PC-9 (cell line): ENCODE measurements around the gene SLC46A2. TPM values are rescaled to one million over a fixed set of nuclear protein-coding genes. Genes with fewer than 3 reads are reported as not detected.

Experiments used
- BruUV-seq: library from RNA; stranded (reverse); fragments of 400-500 nt; replicated peaks from 2 replicates; lab custom pipeline; 2021; lab: Mats Ljungman, UMichigan
- CTCF ChIA-PET: fragments of 300-600 bp; sonication (Branson Sonifier 250); formaldehyde crosslinking; loops from one replicate; lab custom pipeline; 2022; ENCODE audit warnings: antibody characterized with exemption; lab: Charles Lee
- POLR2A ChIA-PET: fragments of 300-600 bp; sonication (Branson Sonifier 250); formaldehyde crosslinking; loops from one replicate; lab custom pipeline; 2022; ENCODE audit warnings: antibody characterized with exemption; ENCODE audit not compliant: unreplicated experiment; lab: Charles Lee
- DNase-seq, 2 experiments: peaks; one replicate each; pipeline versions ENCODE4 v3.0.0 to v3.0.0-alpha.2; 2015 to 2022; ENCODE audit warnings: mixed read lengths in 1 of 2
- H2AFZ ChIP-seq: fragments of 200-600 bp; sonication (generic); 2 replicates; pipeline ENCODE4 v1.8.1; 2017; ENCODE audit warnings: antibody characterized with exemption
- H3F3A ChIP-seq: fragments of 200-600 bp; sonication (generic); 2 replicates; pipeline ENCODE4 v1.8.1; 2017; ENCODE audit warnings: antibody characterized with exemption, mild to moderate bottlenecking, low read depth; ENCODE audit not compliant: insufficient read depth
- H3K27ac ChIP-seq: fragments of 200-600 bp; sonication (generic); 2 replicates; pipeline ENCODE4 v1.6.1; 2016; ENCODE audit warnings: mixed run types
- H3K27me3 ChIP-seq: fragments of 200-600 bp; sonication (generic); 2 replicates; pipeline ENCODE4 v1.6.1; 2016; ENCODE audit warnings: low read depth, mixed run types; ENCODE audit not compliant: insufficient read depth
- H3K36me3 ChIP-seq: fragments of 200-600 bp; sonication (generic); 2 replicates; pipeline ENCODE4 v1.6.1; 2016; ENCODE audit warnings: low read depth, mixed run types
- H3K4me1 ChIP-seq: fragments of 200-600 bp; sonication (generic); replicated peaks from 2 replicates; pipeline ENCODE4 v1.6.1; 2016; ENCODE audit warnings: mixed run types; ENCODE audit not compliant: insufficient read depth
- H3K4me2 ChIP-seq: fragments of 200-600 bp; sonication (generic); 2 replicates; pipeline ENCODE4 v1.6.1; 2017; ENCODE audit warnings: mixed run types
- H3K4me3 ChIP-seq: fragments of 200-600 bp; sonication (generic); 2 replicates; pipeline ENCODE4 v1.6.1; 2016; ENCODE audit warnings: mixed run types
- H3K79me2 ChIP-seq: fragments of 200-600 bp; sonication (generic); 2 replicates; pipeline ENCODE4 v1.6.1; 2017; ENCODE audit warnings: low read depth, mixed run types
- H3K9me2 ChIP-seq: fragments of 200-600 bp; sonication (generic); 2 replicates; pipeline ENCODE4 v1.8.1; 2017; ENCODE audit warnings: mild to moderate bottlenecking; ENCODE audit not compliant: insufficient read depth
- H3K9me3 ChIP-seq: fragments of 200-600 bp; sonication (generic); 2 replicates; pipeline ENCODE4 v1.8.1; 2016; ENCODE audit warnings: low read depth; ENCODE audit not compliant: insufficient read depth
- H4K20me1 ChIP-seq: fragments of 200-600 bp; sonication (generic); 2 replicates; pipeline ENCODE4 v1.8.1; 2017; ENCODE audit not compliant: insufficient read depth
- CTCF ChIP-seq: fragments of 200-600 bp; sonication (generic); conservative IDR thresholded peaks from 2 replicates; pipeline ENCODE4 v1.6.1; 2017; ENCODE audit warnings: mixed run types, antibody characterized with exemption, mild to moderate bottlenecking, moderate library complexity
- EZH2 ChIP-seq: fragments of 200-600 bp; sonication (generic); IDR thresholded peaks from 2 replicates; pipeline ENCODE4 v1.8.0; 2017; ENCODE audit warnings: antibody characterized with exemption, low read depth
- intact Hi-C: fragments of 100-400 bp; cut with micrococcal nuclease; formaldehyde crosslinking; loops from one replicate; pipeline ENCODE4 v1.10.0; 2022; ENCODE audit not compliant: unreplicated experiment
- total RNA-seq: library from RNA; stranded (reverse); gene quantifications from 2 replicates; pipeline ENCODE4 v1.2.3, GENCODE V29; 2021

Gene SLC46A2
- total RNA-seq, 1 experiment from 2014 or later: not detected

GRCh38 chr9:112892981-112893380, 2.3 kb upstream of the SLC46A2 start:
- intact Hi-C loops: loop anchor here (10.0 kb wide), 1 partner anchor 518 kb away; no protein-coding TSS in a partner anchor
- ChIA-PET POLR2A (no interaction called here), CTCF (interaction anchor here (0.8 kb wide), 1 partner anchor 10 kb away, joined by 3 read pairs; no protein-coding TSS in a partner anchor)
- Histone ChIP-seq H3K4me2 (no peak overlapping the region), H3K9me2 (no peaks in the 10 kb centered on the region), H3K4me1 (no peaks in the 10 kb centered on the region), H3K27ac (no peak overlapping the region), H3F3A (no peaks in the 10 kb centered on the region), H3K9me3 (no peaks in the 10 kb centered on the region; the same call in 1 of the 2 replicates), H3K36me3 (no peaks in the 10 kb centered on the region), H3K79me2 (no peaks in the 10 kb centered on the region), H2AFZ (no peak overlapping the region), H4K20me1 (no peaks in the 10 kb centered on the region), H3K27me3 (no peaks in the 10 kb centered on the region), H3K4me3 (no peak overlapping the region)
- no TSS peak for BruUV-seq
- DNase-seq: no peak
- TF ChIP-seq EZH2 (no peak), CTCF (no peak)

GRCh38 chr9:112891521-112891920, 845 bp upstream of the SLC46A2 start:
- Histone ChIP-seq H2AFZ (no peak overlapping the region), H3K9me2 (no peaks in the 10 kb centered on the region), H3K9me3 (no peaks in the 10 kb centered on the region; the same call in 1 of the 2 replicates), H3K4me3 (no peak overlapping the region), H3K4me2 (no peak overlapping the region), H3K27ac (no peak overlapping the region), H3K27me3 (no peaks in the 10 kb centered on the region), H3F3A (no peaks in the 10 kb centered on the region), H3K79me2 (no peaks in the 10 kb centered on the region), H4K20me1 (no peaks in the 10 kb centered on the region), H3K36me3 (no peaks in the 10 kb centered on the region), H3K4me1 (no peaks in the 10 kb centered on the region)
- ChIA-PET POLR2A (interaction anchor here (0.6 kb wide), 1 partner anchor 75 kb away, joined by 7 read pairs; no protein-coding TSS in a partner anchor), CTCF (no interaction called here)
- intact Hi-C loops: loop anchor here (10.0 kb wide), 1 partner anchor 517 kb away; no protein-coding TSS in a partner anchor
- no TSS peak for BruUV-seq
- no peak for DNase-seq
- no peak for TF ChIP-seq EZH2
- TF ChIP-seq CTCF: no peak

DNA sequence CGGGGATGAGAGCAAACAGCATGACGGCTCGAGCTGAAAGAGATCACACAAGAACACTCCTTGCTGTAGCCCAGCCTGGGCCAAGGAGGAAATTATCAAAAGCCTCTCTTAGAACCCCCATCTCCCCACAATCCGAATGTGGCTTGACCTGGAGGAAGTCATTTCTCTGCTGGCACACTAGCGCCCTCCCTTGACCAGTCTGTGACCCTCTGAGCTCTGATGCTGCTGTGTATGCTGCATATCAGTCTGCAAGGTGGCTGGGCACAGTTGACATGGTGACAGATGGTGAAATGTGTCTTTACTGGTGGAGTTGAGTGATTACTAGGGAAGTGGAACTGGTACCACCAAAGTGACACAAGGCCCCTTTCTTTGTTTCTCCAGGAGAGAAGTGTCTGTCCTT, 3.3 kb downstream of the SLC46A2 start:
- Histone ChIP-seq H2AFZ (no peak overlapping the region), H4K20me1 (no peaks in the 10 kb centered on the region), H3F3A (peaks cover 2% of the 10 kb centered on the region; the same call in 1 of the 2 replicates), H3K4me3 (no peak overlapping the region), H3K4me1 (peaks cover 9% of the 10 kb centered on the region; the same call in 1 of the 2 replicates), H3K27ac (no peak overlapping the region), H3K36me3 (no peaks in the 10 kb centered on the region), H3K4me2 (no peak overlapping the region), H3K27me3 (no peaks in the 10 kb centered on the region), H3K79me2 (no peaks in the 10 kb centered on the region), H3K9me3 (no peaks in the 10 kb centered on the region; the same call in 1 of the 2 replicates), H3K9me2 (no peaks in the 10 kb centered on the region)
- no peak for TF ChIP-seq CTCF
- no peak for TF ChIP-seq EZH2
- intact Hi-C loops: no loop called here
- no peak for DNase-seq
- no TSS peak for BruUV-seq
- ChIA-PET CTCF (interaction anchor here (1.0 kb wide), 1 partner anchor 15 kb away, joined by 3 read pairs; no protein-coding TSS in a partner anchor), POLR2A (interaction anchor here (0.5 kb wide), 1 partner anchor 991 kb away, joined by 3 read pairs; no protein-coding TSS in a partner anchor)
